Central memory CD8-positive, alpha-beta T cell (primary cell): ENCODE measurements around the gene PCYT1A.
A peak's percentile ranks its signal among the peaks of the same experiment; 100 is the strongest.
"Not testable (repeated sequence)": the region's sequence is repeated elsewhere in the genome, so short reads cannot be mapped to it uniquely, and the experiment has no call there.

Experiments used
- ATAC-seq: fragments of 150-1000 bp; cut with Tn5 transposase; replicated peaks from 2 replicates; pipeline ENCODE4 v1.10.0; 2022; ENCODE audit warnings: mild to moderate bottlenecking, moderate FRiP score, moderate number of reproducible peaks; ENCODE audit not compliant: poor library complexity, severe bottlenecking; ENCODE audit errors: extremely low read depth
- DNase-seq, 2 donors: peaks; one replicate each; pipeline ENCODE4 v3.0.0; 2021; ENCODE audit warnings: low spot score in 2 of 2
- H3K27ac Mint-ChIP-seq: one replicate; pipeline ENCODE4 v1.8.0; 2022; ENCODE audit warnings: low read depth, mild to moderate bottlenecking, moderate library complexity, mixed read lengths
- H3K27me3 Mint-ChIP-seq: one replicate; pipeline ENCODE4 v1.8.0; 2022; ENCODE audit warnings: mixed read lengths
- H3K36me3 Mint-ChIP-seq: one replicate; pipeline ENCODE4 v1.8.0; 2022; ENCODE audit warnings: mild to moderate bottlenecking, moderate library complexity, mixed read lengths; ENCODE audit not compliant: insufficient read depth
- H3K4me1 Mint-ChIP-seq: one replicate; pipeline ENCODE4 v1.8.0; 2022; ENCODE audit warnings: mixed read lengths
- H3K4me3 Mint-ChIP-seq: one replicate; pipeline ENCODE4 v1.8.0; 2022; ENCODE audit warnings: mild to moderate bottlenecking, moderate library complexity, mixed read lengths
- H3K9me3 Mint-ChIP-seq: one replicate; pipeline ENCODE4 v1.8.0; 2022; ENCODE audit warnings: mixed read lengths

The PCYT1A gene

DNA sequence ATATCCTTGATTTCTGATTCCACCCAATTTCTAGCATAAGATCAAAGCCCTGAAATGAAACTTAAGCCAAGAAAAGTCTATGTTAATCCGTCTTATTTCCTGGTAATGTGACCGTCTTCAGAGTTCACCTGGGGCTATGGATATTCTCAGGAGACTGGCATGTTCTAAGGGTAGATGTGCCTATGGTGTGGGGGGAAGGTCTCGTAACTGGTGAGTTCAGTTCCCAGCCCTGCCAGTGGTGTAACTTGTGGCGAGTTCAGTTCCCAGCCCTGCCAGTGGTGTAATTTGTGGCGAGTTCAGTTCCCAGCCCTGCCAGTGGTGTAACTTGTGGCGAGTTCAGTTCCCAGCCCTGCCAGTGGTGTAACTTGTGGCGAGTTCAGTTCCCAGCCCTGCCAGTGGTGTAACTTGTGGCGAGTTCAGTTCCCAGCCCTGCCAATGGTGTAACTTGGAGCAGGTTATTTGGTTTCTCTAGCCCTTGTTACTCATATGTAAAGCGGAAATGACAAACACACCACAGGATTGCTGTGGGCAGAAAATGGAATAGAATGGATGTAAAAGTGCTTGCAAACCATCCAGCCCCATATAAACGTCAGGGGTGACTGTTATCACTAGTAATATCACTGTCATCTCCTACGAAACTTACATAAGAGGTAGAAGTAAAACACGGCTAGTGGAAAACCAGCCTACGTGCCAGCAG is 40.8 kb downstream of the PCYT1A start:
- H3K4me1 Mint-ChIP-seq: no peaks in the 10 kb centered on the region
- no peaks in the 10 kb centered on the region for H3K27me3 Mint-ChIP-seq
- H3K27ac Mint-ChIP-seq: no peak overlapping the region
- H3K4me3 Mint-ChIP-seq: no peak overlapping the region
- H3K36me3 Mint-ChIP-seq: peaks cover 21% of the 10 kb centered on the region
- DNase-seq (no peak), ATAC-seq (no peak)
- H3K9me3 Mint-ChIP-seq: no peaks in the 10 kb centered on the region

DNA sequence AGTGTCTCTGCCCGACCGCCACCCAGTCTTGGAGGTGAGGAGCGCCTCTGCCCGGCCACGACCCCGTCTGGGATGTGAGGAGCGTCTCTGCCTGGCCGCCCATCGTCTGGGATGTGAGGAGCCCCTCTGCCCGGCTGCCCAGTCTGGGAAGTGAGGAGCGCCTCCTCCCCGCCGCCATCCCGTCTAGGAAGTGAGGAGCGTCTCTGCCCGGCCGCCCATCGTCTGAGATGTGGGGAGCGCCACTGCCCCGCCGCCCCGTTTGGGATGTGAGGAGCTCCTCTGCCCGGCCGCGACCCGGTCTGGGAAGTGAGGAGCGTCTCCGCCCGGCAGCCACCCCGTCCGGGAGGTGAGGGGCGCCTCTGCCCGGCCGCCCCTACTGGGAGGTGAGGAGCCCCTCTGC is 43.4 kb downstream of the PCYT1A start:
- H3K36me3 Mint-ChIP-seq: peaks cover 32% of the 10 kb centered on the region
- ATAC-seq, DNase-seq, H3K4me3 Mint-ChIP-seq, H3K27ac Mint-ChIP-seq, H3K4me1 Mint-ChIP-seq, H3K27me3 Mint-ChIP-seq, H3K9me3 Mint-ChIP-seq: not testable (repeated sequence)

DNA sequence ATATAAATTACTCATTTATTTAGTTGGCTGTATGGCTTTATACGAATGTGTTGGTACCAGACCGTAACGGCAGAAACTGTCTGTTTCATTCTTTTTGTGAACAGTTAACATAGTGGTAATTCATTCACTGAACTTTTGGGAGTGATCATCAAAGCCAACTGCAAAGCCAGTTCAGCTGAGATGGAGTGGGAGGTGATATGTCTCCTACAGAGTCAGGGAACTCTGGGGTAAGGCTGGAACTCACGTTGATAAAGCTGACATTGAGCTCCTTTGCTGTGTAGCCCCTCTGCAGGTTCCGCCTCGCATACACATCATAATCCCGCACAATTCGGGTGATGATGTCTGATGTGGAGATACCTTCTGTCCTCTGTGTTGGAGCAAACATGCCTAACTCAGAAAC is 45.8 kb downstream of the PCYT1A start:
- no peak for DNase-seq
- ATAC-seq: no peak
- no peaks in the 10 kb centered on the region for H3K27me3 Mint-ChIP-seq
- peaks cover 34% of the 10 kb centered on the region for H3K36me3 Mint-ChIP-seq
- peaks cover 9% of the 10 kb centered on the region for H3K4me1 Mint-ChIP-seq
- no peak overlapping the region for H3K4me3 Mint-ChIP-seq
- H3K9me3 Mint-ChIP-seq: no peaks in the 10 kb centered on the region
- H3K27ac Mint-ChIP-seq: no peak overlapping the region

DNA sequence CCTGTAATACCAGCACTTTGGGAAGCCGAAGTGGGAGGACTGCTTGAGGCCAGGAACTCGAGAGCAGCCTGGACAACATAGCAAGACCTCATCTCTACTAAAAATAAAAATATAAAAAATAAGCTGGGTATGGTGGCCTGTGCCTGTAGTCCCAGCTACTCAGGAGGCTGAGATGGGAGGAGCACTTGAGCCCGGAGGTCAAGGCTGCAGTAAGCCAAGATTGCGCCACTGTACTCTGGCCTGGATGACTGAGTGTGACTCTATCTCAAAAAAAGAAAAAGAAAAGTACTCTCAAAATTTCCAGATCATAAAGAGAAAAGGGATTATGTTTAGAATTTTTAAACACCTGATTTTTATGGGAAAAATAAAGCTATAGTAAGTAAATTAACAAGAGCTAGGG is 47.1 kb downstream of the PCYT1A start:
- DNase-seq (no peak), ATAC-seq (no peak)
- Mint-ChIP-seq H3K9me3 (no peaks in the 10 kb centered on the region), H3K4me1 (peaks cover 21% of the 10 kb centered on the region), H3K27me3 (no peaks in the 10 kb centered on the region), H3K36me3 (peaks cover 29% of the 10 kb centered on the region), H3K4me3 (no peak overlapping the region), H3K27ac (no peak overlapping the region)

DNA sequence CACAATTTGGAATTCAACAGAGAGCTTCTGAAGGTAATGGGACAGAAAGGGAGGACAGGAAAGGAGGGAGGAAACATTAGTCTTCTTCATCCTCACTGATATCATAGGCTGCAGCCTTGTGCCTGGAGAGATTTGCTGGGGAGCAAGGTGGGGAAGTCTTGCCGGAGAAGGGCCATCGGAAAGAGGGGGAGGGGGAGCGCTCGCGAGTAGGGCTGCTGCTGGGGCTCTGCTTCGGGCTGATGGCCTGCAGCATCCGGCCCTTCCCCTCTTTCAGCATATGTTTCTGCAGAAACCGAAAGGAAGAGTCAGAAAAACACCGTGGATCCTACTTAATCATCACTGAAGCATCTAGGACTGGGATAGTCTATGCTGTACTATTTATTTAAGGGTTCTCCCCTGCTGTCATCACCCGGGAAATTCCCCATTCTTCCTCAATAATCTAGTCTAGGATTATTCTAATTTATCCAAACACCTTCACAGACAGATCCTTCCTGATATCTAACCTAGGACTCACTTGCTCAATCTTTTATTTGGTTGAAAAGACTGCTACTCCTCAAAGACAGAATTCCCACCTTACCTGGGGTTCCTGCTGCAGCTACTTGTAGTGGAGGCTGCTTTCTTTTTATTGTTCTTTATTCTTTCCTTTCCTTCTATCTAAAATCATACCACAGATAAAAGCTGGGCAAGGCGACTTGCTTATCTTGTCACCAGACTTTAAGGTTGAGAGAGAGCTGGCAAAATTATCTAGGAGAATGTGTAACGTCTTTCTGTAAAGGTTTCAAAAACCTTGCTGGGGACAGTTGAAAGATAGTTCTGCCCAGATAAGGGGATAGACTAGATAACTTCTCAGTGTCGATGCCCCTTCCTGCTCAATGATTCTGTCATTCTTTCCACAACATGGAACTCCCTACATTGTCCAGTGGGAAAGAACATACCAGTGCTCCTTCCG is 48.6 kb downstream of the PCYT1A start:
- H3K36me3 Mint-ChIP-seq: peaks cover 27% of the 10 kb centered on the region
- H3K27me3 Mint-ChIP-seq: no peaks in the 10 kb centered on the region
- H3K9me3 Mint-ChIP-seq: no peaks in the 10 kb centered on the region
- peaks cover 21% of the 10 kb centered on the region for H3K4me1 Mint-ChIP-seq
- no peak for ATAC-seq
- DNase-seq: no peak
- no peak overlapping the region for H3K4me3 Mint-ChIP-seq
- H3K27ac Mint-ChIP-seq: no peak overlapping the region

DNA sequence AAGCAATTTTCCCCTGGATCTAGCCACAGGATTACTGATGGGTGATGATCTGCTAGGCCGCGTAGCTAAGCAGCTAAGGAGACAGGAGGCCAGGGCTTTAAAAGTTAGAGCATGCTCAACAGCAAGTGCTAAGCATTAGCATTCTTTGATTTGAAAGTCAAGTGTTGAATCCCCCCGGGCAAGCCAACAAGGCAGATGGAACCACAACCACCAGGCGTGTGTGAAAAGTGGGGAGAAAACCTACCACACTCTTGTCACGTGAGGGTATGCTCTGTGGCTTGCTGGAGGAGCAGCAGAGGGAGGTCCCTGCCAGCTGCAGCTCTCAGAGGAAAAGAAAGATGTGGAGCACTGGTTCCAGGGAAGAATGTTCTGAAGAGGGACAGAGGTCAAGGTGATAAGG is 50.3 kb downstream of the PCYT1A start:
- Mint-ChIP-seq H3K36me3 (peaks cover 24% of the 10 kb centered on the region), H3K4me3 (no peak overlapping the region), H3K27ac (no peak overlapping the region), H3K27me3 (no peaks in the 10 kb centered on the region), H3K4me1 (peaks cover 21% of the 10 kb centered on the region), H3K9me3 (no peaks in the 10 kb centered on the region)
- DNase-seq (no peak), ATAC-seq (peak; percentile 58)

DNA sequence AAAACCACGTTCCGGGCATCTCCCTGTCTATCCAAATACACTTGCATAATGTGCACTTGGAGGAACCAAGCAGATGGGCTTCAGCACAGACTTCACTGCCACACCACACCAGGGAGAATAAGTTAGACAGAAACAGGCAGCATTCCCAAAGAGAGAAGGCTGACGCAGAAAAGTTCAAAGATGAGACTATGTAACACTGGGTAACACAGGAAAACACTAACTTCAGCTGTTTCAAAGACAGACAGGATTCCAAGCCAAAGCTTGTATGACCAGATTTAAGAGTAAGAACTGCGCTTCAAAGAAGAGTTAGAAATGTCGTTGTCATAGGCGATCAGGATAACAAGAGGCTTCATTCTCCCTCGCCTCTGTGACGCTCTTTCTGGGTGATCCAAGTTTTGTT is 51.3 kb downstream of the PCYT1A start:
- H3K4me1 Mint-ChIP-seq: peaks cover 21% of the 10 kb centered on the region
- H3K4me3 Mint-ChIP-seq: no peak overlapping the region
- no peaks in the 10 kb centered on the region for H3K27me3 Mint-ChIP-seq
- H3K27ac Mint-ChIP-seq: peak overlapping the region; percentile 10
- no peaks in the 10 kb centered on the region for H3K9me3 Mint-ChIP-seq
- no peak for ATAC-seq
- DNase-seq: no peak
- H3K36me3 Mint-ChIP-seq: peaks cover 19% of the 10 kb centered on the region

DNA sequence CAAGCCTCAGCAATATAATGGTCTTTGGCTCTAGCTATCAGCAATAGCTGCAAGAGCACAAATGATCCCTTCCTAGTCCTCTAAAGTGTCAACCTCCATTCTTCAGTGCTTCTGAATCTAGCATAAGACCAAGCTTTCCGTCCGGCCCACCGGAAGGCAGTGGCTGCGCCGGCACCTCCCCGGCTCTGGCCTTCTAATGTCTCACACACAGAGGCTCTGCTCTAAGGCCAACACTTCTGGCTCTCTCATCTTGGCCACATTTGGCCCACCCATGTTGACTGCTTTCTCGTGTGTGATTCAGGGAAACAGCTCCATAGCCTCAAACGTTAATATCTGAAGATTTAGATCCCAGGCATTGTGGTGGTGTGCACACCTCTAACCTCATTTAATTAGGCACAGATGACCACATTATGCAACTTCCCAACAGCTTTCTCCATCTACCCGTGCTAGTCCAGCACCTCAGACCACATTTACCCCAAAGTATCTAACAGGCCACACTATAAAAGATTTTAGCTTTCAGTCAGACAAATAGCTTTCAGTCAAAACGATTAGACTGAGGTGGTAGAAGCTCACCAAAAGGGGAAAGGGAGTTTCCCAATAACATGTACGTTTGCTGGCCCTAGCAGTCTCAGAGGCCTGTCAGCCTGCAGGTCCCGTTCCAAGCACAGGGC is 51.9 kb downstream of the PCYT1A start:
- Mint-ChIP-seq H3K4me1 (peaks cover 21% of the 10 kb centered on the region), H3K9me3 (no peaks in the 10 kb centered on the region), H3K36me3 (peaks cover 13% of the 10 kb centered on the region), H3K27me3 (no peaks in the 10 kb centered on the region), H3K27ac (peak overlapping the region; percentile 10), H3K4me3 (no peak overlapping the region)
- DNase-seq: no peak
- ATAC-seq: no peak

DNA sequence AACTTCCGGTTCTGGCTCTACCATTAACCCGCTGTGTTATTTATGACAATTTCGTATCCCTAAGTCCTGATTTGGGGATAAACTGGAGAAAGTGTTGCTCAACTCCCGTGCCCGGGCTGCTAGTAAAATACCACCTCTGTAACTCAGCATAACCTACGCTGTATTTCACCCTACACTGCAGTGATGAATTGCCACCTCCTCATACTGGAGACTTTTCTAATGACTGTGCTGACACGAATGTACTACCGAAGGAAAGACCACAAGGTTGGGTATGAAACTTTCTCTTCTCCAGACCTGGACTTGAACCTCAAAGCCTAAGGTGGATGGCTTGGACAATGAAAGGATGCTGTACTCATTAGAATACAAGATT is 54.7 kb downstream of the PCYT1A start:
- Mint-ChIP-seq H3K9me3 (no peaks in the 10 kb centered on the region), H3K4me3 (no peak overlapping the region), H3K27ac (no peak overlapping the region), H3K4me1 (peaks cover 21% of the 10 kb centered on the region), H3K36me3 (peaks cover 2% of the 10 kb centered on the region), H3K27me3 (no peaks in the 10 kb centered on the region)
- DNase-seq: no peak
- ATAC-seq: no peak

DNA sequence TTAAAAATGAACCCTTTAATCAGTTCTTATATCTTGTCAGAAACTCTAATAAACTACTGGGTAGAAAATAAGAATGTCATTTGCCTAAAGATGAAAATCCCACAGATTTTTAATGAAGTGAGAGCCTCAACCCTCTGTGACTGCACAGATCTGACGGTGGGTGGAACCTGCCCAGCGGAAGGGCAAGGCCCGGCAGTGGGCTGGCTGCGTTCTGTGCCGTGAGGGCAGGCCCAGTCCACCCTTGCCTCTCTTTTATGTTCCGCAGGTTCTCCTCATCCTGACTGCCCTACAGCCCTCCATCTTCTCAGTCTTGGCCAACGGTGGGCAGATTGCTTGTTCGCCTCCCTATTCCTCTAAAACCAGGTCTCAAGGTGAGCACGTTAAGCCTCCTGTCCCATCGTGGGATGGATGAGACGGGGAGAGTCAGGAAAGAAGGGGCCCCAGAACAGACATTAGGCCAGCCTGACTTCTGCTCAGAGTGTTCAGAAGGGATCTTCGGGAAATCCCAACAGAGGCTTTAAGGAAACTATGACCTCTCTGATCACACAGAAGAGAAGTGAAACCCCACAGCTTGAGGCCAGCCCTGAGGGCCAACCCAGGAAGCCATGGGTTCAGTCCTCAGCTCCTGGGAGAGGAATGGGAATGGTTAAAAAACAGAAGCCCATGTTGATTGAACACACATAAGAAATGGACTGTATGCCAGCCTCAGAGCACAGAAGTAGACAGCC is 55.2 kb downstream of the PCYT1A start:
- ATAC-seq (no peak), DNase-seq (no peak)
- H3K9me3 Mint-ChIP-seq: no peaks in the 10 kb centered on the region
- no peak overlapping the region for H3K27ac Mint-ChIP-seq
- no peak overlapping the region for H3K4me3 Mint-ChIP-seq
- H3K4me1 Mint-ChIP-seq: peaks cover 18% of the 10 kb centered on the region
- H3K36me3 Mint-ChIP-seq: peaks cover 1% of the 10 kb centered on the region
- no peaks in the 10 kb centered on the region for H3K27me3 Mint-ChIP-seq

DNA sequence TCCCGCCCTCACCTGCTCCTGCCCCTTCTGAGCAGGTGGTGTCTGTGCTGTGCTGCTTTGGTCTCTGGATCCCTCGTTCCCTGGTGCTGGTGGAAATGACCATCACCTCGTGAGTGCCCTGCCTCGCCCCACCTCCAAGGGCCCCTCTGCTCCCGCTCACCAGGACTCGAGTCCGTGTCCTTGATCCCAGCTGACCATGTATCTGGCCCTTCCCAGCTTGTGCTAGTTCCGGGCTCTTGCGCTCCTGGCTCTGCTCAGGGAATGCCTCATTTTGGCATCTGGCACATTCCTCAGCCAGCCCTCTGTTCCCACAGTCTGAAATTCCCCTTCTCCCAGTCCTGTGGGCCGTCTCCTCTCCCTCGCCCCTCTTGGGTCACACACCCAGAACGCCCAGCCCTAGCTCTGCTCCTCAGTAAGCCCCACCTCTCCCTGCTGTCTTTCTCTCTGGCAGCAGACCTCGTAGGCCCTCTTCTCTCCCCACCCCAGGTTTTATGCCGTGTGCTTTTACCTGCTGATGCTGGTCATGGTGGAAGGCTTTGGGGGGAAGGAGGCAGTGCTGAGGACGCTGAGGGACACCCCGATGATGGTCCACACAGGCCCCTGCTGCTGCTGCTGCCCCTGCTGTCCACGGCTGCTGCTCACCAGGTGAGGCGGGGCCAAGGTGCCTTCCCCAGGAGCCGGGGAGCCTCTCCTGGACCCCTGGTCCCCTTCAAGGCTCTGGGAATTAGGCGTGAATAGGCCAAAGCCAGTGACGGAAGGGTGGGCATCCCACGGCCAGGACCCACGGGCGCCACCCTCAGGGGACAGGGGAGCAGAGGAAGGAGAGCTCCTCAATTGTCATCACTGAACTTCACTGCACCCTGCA is 59.7 kb downstream of the PCYT1A start:
- DNase-seq: no peak
- Mint-ChIP-seq H3K27me3 (peaks cover 7% of the 10 kb centered on the region), H3K4me3 (no peak overlapping the region), H3K27ac (no peak overlapping the region), H3K4me1 (no peaks in the 10 kb centered on the region), H3K36me3 (peaks cover 2% of the 10 kb centered on the region), H3K9me3 (no peaks in the 10 kb centered on the region)
- no peak for ATAC-seq
